Bronchial epithelial cell (primary cell): ENCODE measurements around the gene MGAT4B. TPM values are rescaled to one million over a fixed set of nuclear protein-coding genes. Genes with fewer than 3 reads are reported as not detected.

ENCODE experiments used
- DNase-seq: peaks from one replicate; pipeline ENCODE4 v3.0.0-alpha.2; 2010; ENCODE audit warnings: low read depth
- FAIRE-seq: peaks from 2 replicates; lab custom pipeline; 2011; peaks lifted over from hg19 to GRCh38; lab: Jason Lieb, UNC
- H3K27me3 ChIP-seq: 2 replicates; pipeline ENCODE4 v1.5.1; 2011; ENCODE audit warnings: low read length; ENCODE audit not compliant: control insufficient read depth, insufficient read depth
- H3K36me3 ChIP-seq: 2 replicates; pipeline ENCODE4 v1.5.1; 2011; ENCODE audit warnings: low read length; ENCODE audit not compliant: control insufficient read depth, insufficient read depth
- H3K4me3 ChIP-seq: 2 replicates; pipeline ENCODE4 v1.5.1; 2011; ENCODE audit warnings: mild to moderate bottlenecking, low read depth, low read length, control low read depth
- total RNA-seq: library from RNA; depleted of rRNA; stranded (reverse); fragments of >200 nt; gene quantifications from 2 replicates; pipeline ENCODE4 v1.2.1, GENCODE V29; 2014
- TF ChIP-seq, protein P1 (sequence below): IDR thresholded peaks from 2 replicates; pipeline ENCODE4 v1.5.1; 2011; ENCODE audit warnings: mild to moderate bottlenecking, moderate library complexity, low read length, control low read depth, inconsistent platforms; ENCODE audit not compliant: insufficient read depth, severe bottlenecking

Gene MGAT4B
- total RNA-seq, 1 donor from 2014 or later = 151 TPM

DNA sequence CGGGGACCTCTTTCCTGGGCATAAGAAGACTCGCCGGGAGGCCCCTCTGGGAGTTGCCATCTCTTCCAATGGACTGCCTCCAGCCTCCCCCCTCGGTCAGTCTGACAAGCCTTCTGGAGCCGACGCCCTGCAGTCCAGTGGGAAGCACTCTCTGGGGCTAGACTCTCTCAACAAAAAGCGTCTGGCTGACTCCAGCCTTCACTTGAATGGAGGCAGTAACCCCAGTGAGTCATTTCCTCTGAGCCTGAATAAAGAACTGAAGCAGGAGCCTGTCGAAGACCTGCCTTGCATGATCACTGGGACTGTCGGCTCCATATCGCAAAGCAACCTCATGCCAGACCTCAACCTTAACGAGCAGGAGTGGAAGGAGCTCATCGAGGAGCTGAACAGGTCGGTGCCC lies 41.3 kb downstream of the MGAT4B start:
- Histone ChIP-seq H3K36me3 (peaks cover 16% of the 10 kb centered on the region), H3K27me3 (no peaks in the 10 kb centered on the region), H3K4me3 (no peak overlapping the region)
- TF ChIP-seq, protein P1, sequence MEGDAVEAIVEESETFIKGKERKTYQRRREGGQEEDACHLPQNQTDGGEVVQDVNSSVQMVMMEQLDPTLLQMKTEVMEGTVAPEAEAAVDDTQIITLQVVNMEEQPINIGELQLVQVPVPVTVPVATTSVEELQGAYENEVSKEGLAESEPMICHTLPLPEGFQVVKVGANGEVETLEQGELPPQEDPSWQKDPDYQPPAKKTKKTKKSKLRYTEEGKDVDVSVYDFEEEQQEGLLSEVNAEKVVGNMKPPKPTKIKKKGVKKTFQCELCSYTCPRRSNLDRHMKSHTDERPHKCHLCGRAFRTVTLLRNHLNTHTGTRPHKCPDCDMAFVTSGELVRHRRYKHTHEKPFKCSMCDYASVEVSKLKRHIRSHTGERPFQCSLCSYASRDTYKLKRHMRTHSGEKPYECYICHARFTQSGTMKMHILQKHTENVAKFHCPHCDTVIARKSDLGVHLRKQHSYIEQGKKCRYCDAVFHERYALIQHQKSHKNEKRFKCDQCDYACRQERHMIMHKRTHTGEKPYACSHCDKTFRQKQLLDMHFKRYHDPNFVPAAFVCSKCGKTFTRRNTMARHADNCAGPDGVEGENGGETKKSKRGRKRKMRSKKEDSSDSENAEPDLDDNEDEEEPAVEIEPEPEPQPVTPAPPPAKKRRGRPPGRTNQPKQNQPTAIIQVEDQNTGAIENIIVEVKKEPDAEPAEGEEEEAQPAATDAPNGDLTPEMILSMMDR = no peak
- no peak for FAIRE-seq
- peak; percentile 83 for DNase-seq

DNA sequence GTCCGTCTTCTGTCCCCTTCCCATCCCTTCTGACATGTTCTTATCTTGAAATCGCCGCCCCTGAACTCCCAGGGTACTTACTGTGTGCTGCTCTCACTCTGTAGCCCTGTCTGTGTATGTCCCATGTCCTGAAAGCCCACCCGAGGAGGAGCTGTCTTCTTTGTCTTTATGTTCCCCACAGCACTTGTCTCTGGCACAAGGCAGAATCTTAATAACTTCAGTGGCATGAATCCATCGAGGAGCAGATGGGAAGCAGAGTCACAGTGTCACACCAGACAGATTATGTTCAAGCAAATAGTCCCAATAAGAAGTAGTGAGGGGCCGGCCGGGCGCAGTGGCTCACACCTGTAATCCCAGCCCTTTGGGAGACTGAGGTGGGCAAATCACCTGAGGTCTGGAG lies 42.6 kb downstream of the MGAT4B start:
- DNase-seq (no peak), FAIRE-seq (no peak)
- TF ChIP-seq, protein P1 = no peak
- Histone ChIP-seq H3K27me3 (no peaks in the 10 kb centered on the region), H3K36me3 (peaks cover 13% of the 10 kb centered on the region), H3K4me3 (no peak overlapping the region)

DNA sequence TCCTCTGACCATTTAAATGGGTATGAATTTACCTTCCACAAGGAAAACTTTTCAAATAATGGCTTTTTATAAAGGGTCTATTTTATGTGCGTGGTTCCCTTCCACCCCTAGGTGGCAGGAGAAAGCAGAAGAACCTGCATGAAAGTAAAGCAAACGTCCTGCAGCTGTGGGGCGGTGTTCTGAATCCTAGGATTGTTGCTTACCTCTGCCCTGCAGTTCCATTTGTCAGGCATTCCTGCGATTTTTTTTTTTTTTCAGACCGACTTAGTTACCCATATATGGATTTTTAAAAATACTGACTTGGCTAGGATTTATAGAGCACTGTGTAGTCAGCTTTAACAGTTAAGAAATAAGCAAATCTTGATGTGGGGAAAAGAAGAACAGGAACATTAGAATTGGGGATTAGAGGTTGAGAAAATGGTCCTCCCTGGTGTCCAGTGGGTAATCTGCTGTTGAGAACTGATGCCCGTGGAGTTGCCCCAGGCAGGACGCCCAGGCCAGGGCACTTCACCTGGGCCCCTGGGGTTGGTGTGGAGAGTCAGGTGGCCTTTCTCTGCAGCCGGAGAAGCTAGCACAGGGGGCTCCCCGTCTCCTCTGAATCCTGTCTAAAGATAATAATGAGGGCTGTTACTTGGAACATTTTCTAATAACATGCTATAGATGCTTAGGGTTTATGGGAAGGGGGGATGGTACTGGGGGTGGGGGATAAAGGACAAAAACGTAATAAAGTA lies 43.3 kb downstream of the MGAT4B start:
- no peak for FAIRE-seq
- DNase-seq = peak; percentile 75
- no peaks in the 10 kb centered on the region for H3K27me3 ChIP-seq
- H3K36me3 ChIP-seq = peaks cover 10% of the 10 kb centered on the region
- TF ChIP-seq, protein P1 = peak; percentile 77
- H3K4me3 ChIP-seq = no peak overlapping the region

DNA sequence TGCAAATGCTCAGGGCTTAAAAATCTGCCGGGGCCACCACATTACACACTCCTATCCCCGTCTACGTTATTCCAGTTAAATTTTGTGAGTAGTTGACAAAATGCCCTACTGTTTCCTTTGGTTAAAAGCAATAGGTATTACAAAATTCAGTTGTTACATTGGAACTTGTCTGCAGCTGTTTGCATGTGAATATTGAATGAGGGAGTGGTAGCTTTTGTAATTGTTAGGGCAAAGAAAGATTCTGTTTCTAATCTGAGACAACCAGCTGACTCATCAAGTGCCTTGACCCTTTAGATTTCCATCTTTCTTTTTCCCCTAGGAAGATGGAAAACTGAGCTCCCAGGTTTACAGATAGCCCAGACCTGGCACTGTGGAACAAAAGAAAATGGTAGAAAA lies 43.9 kb downstream of the MGAT4B start:
- TF ChIP-seq, protein P1 = no peak
- FAIRE-seq (no peak), DNase-seq (peak; percentile 71)
- H3K36me3 ChIP-seq = peaks cover 10% of the 10 kb centered on the region
- no peak overlapping the region for H3K4me3 ChIP-seq
- H3K27me3 ChIP-seq = no peaks in the 10 kb centered on the region

DNA sequence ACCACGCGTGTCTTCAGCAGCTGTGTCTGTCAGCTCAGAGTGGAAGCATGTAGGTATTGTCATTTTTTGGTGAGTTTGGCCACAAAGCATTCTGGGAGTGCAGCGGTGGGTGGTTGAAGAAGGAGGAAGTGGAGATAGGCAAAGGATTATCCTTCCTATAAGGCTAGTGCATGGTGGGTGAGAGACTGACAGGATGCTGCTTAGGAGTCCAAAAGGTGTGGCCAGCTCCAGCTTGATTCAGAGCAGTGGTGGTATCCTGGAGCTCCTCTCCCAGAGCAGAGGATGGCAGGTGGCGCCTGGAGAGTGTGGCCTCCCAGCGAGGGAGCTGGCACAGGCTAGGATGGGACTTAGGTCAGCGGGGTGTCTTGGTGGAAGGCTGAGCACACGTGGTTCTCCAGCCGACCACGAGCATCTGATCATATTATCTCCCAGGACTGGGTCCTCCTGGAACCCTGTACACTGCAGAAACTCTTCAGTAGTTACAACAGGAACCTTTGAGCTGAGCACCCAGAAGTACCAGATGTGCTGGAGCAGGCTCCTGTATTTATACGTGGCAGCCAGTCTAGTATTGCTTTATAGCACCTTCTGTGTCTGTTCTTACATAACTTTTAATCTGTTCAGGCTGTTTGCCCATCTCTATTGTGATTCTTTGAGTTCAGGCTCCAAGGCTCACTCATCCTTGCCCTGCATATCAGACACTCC lies 44.4 kb downstream of the MGAT4B start:
- H3K36me3 ChIP-seq = peaks cover 9% of the 10 kb centered on the region
- TF ChIP-seq, protein P1 = no peak
- FAIRE-seq = no peak
- no peaks in the 10 kb centered on the region for H3K27me3 ChIP-seq
- DNase-seq = no peak
- H3K4me3 ChIP-seq = no peak overlapping the region
